Glutamatergic neuron (in vitro differentiated cells): ENCODE results near the gene ERMARD. TPM values are rescaled to one million over a fixed set of nuclear protein-coding genes. Genes with fewer than 3 reads are reported as not detected.

ENCODE experiments used
- DNase-seq: peaks from one replicate; pipeline ENCODE4 v3.0.0; 2022
- H3K27ac Mint-ChIP-seq: one replicate; pipeline ENCODE4 v1.8.0; 2020; ENCODE audit warnings: mild to moderate bottlenecking, mixed read lengths, inconsistent platforms; ENCODE audit not compliant: unreplicated experiment
- H3K27me3 Mint-ChIP-seq: one replicate; pipeline ENCODE4 v1.8.0; 2020; ENCODE audit warnings: mild to moderate bottlenecking, moderate library complexity, mixed read lengths, inconsistent platforms; ENCODE audit not compliant: unreplicated experiment
- H3K36me3 Mint-ChIP-seq: one replicate; pipeline ENCODE4 v1.8.0; 2020; ENCODE audit warnings: mild to moderate bottlenecking, mixed read lengths, inconsistent platforms; ENCODE audit not compliant: unreplicated experiment
- H3K4me1 Mint-ChIP-seq: one replicate; pipeline ENCODE4 v1.8.0; 2020; ENCODE audit warnings: mild to moderate bottlenecking, low read depth, mixed read lengths, inconsistent platforms; ENCODE audit not compliant: unreplicated experiment
- H3K4me3 Mint-ChIP-seq: one replicate; pipeline ENCODE4 v1.8.0; 2020; ENCODE audit warnings: mild to moderate bottlenecking, mixed read lengths, inconsistent platforms; ENCODE audit not compliant: unreplicated experiment
- H3K9me3 Mint-ChIP-seq: one replicate; pipeline ENCODE4 v1.8.0; 2020; ENCODE audit warnings: mild to moderate bottlenecking, moderate library complexity, mixed read lengths, inconsistent platforms; ENCODE audit not compliant: unreplicated experiment
- CTCF ChIP-seq: fragments of 200-600 bp; sonication (generic); IDR thresholded peaks from one replicate; pipeline ENCODE4 v1.5.0; 2021; ENCODE audit not compliant: partially characterized antibody, unreplicated experiment
- total RNA-seq: library from RNA; stranded (reverse); fragmentation: NEBNext Ultra II Directional; extraction: Animal tissue kit (Norgen Biotek cat#: 25700); gene quantifications from one replicate; pipeline ENCODE4 v1.2.1, GENCODE V29; 2021; ENCODE audit not compliant: unreplicated experiment

The ERMARD gene
- total RNA-seq, 1 donor from 2014 or later, result 15.2 TPM

DNA sequence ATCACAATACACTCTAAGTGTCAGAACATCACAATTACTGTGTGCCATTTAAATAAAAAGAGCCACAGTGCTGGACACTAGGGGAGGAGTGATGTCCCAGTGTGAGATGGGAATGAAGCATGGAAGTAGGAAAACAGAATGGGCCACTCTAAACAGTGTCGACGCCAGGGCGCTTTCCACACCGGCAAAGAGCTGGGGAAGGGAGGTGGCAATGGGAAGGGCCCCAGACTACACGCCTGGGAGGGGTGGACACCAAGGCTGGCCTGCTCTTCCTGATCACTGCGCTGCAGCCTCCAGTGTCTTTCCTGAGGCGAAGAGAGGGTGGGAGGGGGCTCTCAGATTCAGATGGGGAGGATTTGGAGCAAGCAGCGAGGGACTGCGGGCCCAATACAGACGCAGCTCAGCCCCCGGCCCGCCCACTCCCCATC, 75.9 kb downstream of the ERMARD start:
- DNase-seq, result no peak
- Mint-ChIP-seq H3K4me1 (peaks cover 8% of the 10 kb centered on the region), H3K27ac (no peak overlapping the region), H3K36me3 (peaks cover 11% of the 10 kb centered on the region), H3K4me3 (no peak overlapping the region), H3K9me3 (peaks cover 9% of the 10 kb centered on the region), H3K27me3 (peaks cover 6% of the 10 kb centered on the region)
- TF ChIP-seq CTCF, result no peak

DNA sequence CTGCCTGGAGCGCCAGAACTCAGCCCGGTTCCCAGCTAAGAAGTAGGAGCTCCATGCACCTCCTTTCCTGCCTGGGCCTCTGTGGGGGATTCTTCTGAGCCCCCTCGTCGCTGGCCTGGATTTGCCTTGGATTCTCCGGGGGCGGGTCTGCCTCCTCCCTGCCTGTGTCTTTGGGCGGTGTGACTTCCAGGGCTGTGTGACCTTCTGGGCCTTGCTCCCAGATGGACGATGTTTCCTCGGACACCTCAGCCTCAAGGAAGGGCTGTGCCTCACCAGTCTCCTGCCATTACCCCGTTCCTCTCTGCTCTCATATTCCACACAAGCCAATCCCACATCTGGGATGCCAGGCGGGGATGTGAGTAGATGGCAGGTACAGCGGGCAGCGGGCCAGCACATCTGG, 76.8 kb downstream of the ERMARD start:
- peaks cover 7% of the 10 kb centered on the region for H3K9me3 Mint-ChIP-seq
- no peak overlapping the region for H3K27ac Mint-ChIP-seq
- H3K4me3 Mint-ChIP-seq, result no peak overlapping the region
- H3K36me3 Mint-ChIP-seq, result peaks cover 11% of the 10 kb centered on the region
- H3K4me1 Mint-ChIP-seq, result peaks cover 8% of the 10 kb centered on the region
- no peak for DNase-seq
- TF ChIP-seq CTCF, result no peak
- H3K27me3 Mint-ChIP-seq, result peaks cover 6% of the 10 kb centered on the region

DNA sequence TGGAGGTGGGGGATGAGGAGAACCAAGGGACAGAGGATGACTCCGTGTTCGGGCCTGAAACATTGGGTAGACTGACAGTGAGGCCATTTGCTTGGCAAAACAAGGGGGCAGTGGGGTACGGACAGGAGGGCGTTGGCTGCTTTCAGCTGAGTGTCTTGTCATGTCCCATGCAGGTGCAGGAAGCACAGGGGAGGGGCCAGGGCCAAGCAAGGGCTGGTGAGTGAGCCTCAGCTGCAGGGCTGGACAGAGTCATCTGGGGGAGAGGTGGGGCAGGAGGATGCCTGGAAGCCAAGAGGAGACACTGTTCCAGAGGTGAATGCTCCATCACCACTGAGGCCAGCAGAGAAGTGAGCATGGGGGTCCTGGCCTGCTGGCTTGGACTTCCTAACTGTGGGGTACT, 78.4 kb downstream of the ERMARD start:
- Mint-ChIP-seq H3K9me3 (peaks cover 5% of the 10 kb centered on the region), H3K27ac (no peak overlapping the region), H3K4me1 (peaks cover 8% of the 10 kb centered on the region), H3K27me3 (peaks cover 6% of the 10 kb centered on the region), H3K36me3 (peaks cover 11% of the 10 kb centered on the region), H3K4me3 (no peak overlapping the region)
- no peak for TF ChIP-seq CTCF
- DNase-seq, result no peak

DNA sequence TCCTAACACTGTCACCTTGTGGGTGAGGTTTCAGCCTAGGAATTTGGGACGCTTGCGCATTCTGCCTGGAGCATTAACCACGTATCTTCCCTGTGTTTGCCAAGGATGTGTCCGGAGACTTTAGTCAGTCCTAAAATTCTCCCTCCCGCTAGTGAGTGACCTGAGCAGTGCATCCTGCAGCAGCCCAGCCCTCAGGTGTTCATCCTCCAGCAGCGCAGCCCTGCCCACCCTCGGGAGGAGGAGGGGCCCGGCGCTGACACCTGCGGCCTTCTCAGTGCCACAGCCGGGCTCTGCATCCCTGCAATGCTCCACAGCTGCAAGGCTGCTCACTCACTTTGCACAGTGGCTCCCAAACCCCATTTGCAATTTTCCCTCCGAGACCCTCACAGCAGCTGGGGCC, 79.5 kb downstream of the ERMARD start:
- H3K9me3 Mint-ChIP-seq, result peaks cover 5% of the 10 kb centered on the region
- H3K4me3 Mint-ChIP-seq, result no peak overlapping the region
- TF ChIP-seq CTCF, result no peak
- peaks cover 11% of the 10 kb centered on the region for H3K36me3 Mint-ChIP-seq
- H3K27me3 Mint-ChIP-seq, result peaks cover 6% of the 10 kb centered on the region
- peak overlapping the region; percentile 6 for H3K27ac Mint-ChIP-seq
- DNase-seq, result no peak
- peaks cover 8% of the 10 kb centered on the region for H3K4me1 Mint-ChIP-seq

Other genes starting within 250 kb of the ERMARD start
- gene WDR27, start 49.6 kb upstream of the ERMARD start, total RNA-seq, result 64.8 TPM
- gene C6orf120, start 49.5 kb upstream of the ERMARD start, total RNA-seq, result 29.7 TPM
- gene PHF10, start 27.1 kb upstream of the ERMARD start, total RNA-seq, result 21.2 TPM
- 1.7 TPM for gene DYNLT2, start 50 bp upstream of the ERMARD start, total RNA-seq